ENCODE results near the gene IMPDH1. TPM values are rescaled to one million over a fixed set of nuclear protein-coding genes. Genes with fewer than 3 reads are reported as not detected.

Gene IMPDH1
- total and polyA plus RNA-seq, 4 experiments from 2014 or later, result 43.0 to 55.9 (median 48.7) TPM

- DNase-seq, result no peak
- H3K27me3 Mint-ChIP-seq, result peaks cover 7 to 8% of the 10 kb centered on the region in 2 donors
- H3K4me1 Mint-ChIP-seq, result peaks cover 0 to 1% (median 0%) of the 10 kb centered on the region in 4 donors
- ChIA-PET POLR2A (ENCODE audit: partially characterized antibody) (interaction anchor here (0.8 to 2.1 kb wide), 6 partner anchors 14 to 33 kb away, joined by 3 to 8 read pairs (median 5); partner anchors contain the start of genes HILPDA and IMPDH1), CTCF (ENCODE audit: partially characterized antibody) (interaction anchor here (0.6 to 10.7 kb wide), 18 partner anchors 8 to 1586 kb away, joined by 3 to 475 read pairs (median 9); partner anchors contain the start of genes HILPDA, IMPDH1 and RBM28)
- no peaks in the 10 kb centered on the region for H3K9me3 ChIP-seq (ENCODE audit: control insufficient read depth in 1 of 2, low read length in 2 of 2)
- H3K4me3 ChIP-seq (ENCODE audit: low read length in 2 of 2), result no peak overlapping the region
- H3K27me3 ChIP-seq (ENCODE audit: insufficient read depth, low read length), result no peaks in the 10 kb centered on the region
- H3K27ac ChIP-seq (ENCODE audit: low read depth, low read length), result no peak overlapping the region
- no peaks in the 10 kb centered on the region for H3K36me3 ChIP-seq (ENCODE audit: insufficient read depth, low read length)
- H3K27ac Mint-ChIP-seq, result no peak overlapping the region
- no peaks in the 10 kb centered on the region for H3K36me3 Mint-ChIP-seq
- H3K4me3 Mint-ChIP-seq, result no peak overlapping the region
- no peaks in the 10 kb centered on the region for H3K4me1 ChIP-seq (ENCODE audit: insufficient read depth, low read length)
- no peaks in the 10 kb centered on the region for H3K9me3 Mint-ChIP-seq
- intact Hi-C loops (cut with micrococcal nuclease), result loop anchor here (1.0 to 5.0 kb wide), 3 partner anchors 26 to 77 kb away; no protein-coding TSS in a partner anchor
These were observed 15.0 kb upstream of the IMPDH1 start for GRCh38 chr7:128424686-128425275.

- H3K9me3 ChIP-seq (ENCODE audit: control insufficient read depth in 1 of 2, low read length in 2 of 2), result no peaks in the 10 kb centered on the region
- Mint-ChIP-seq H3K36me3 (no peaks in the 10 kb centered on the region), H3K4me3 (no peak overlapping the region), H3K27me3 (peaks cover 0 to 3% of the 10 kb centered on the region in 2 donors), H3K27ac (no peak overlapping the region), H3K4me1 (peaks cover 0 to 1% (median 0%) of the 10 kb centered on the region in 4 donors), H3K9me3 (peaks cover 0 to 2% (median 0%) of the 10 kb centered on the region in 8 donors)
- H3K4me3 ChIP-seq (ENCODE audit: low read length in 2 of 2), result no peak overlapping the region
- H3K27me3 ChIP-seq (ENCODE audit: insufficient read depth, low read length), result no peaks in the 10 kb centered on the region
- no peak overlapping the region for H3K27ac ChIP-seq (ENCODE audit: low read depth, low read length)
- intact Hi-C loops (cut with micrococcal nuclease), result no loop called here
- ChIA-PET CTCF (ENCODE audit: partially characterized antibody) (interaction anchor here (1.4 to 10.7 kb wide), 4 partner anchors 18 to 38 kb away, joined by 4 to 475 read pairs (median 272); partner anchors contain the start of genes HILPDA and IMPDH1), POLR2A (ENCODE audit: partially characterized antibody) (no interaction called here)
- DNase-seq, result no peak
- H3K36me3 ChIP-seq (ENCODE audit: insufficient read depth, low read length), result no peaks in the 10 kb centered on the region
- no peaks in the 10 kb centered on the region for H3K4me1 ChIP-seq (ENCODE audit: insufficient read depth, low read length)
These were observed 13.1 kb upstream of the IMPDH1 start for GRCh38 chr7:128422842-128423241.

GRCh38 chr7:128422037-128422436 lies 12.3 kb upstream of the IMPDH1 start:
- Histone ChIP-seq H3K4me3 (ENCODE audit: low read length in 2 of 2) (no peak overlapping the region), H3K27me3 (ENCODE audit: insufficient read depth, low read length) (no peaks in the 10 kb centered on the region), H3K27ac (ENCODE audit: low read depth, low read length) (no peak overlapping the region), H3K36me3 (ENCODE audit: insufficient read depth, low read length) (no peaks in the 10 kb centered on the region), H3K9me3 (ENCODE audit: control insufficient read depth in 1 of 2, low read length in 2 of 2) (no peaks in the 10 kb centered on the region), H3K4me1 (ENCODE audit: insufficient read depth, low read length) (no peaks in the 10 kb centered on the region)
- Mint-ChIP-seq H3K27me3 (peaks cover 0 to 3% of the 10 kb centered on the region in 2 donors), H3K4me1 (peaks cover 0 to 1% (median 0%) of the 10 kb centered on the region in 4 donors), H3K4me3 (no peak overlapping the region), H3K9me3 (peaks cover 0 to 2% (median 0%) of the 10 kb centered on the region in 8 donors), H3K27ac (no peak overlapping the region), H3K36me3 (no peaks in the 10 kb centered on the region)
- CTCF ChIA-PET (ENCODE audit: partially characterized antibody), result interaction anchor here (10.0 to 10.7 kb wide), 2 partner anchors 17 to 39 kb away, joined by 469 to 475 read pairs; partner anchors contain the start of gene IMPDH1
- no peak for DNase-seq
- POLR2A ChIA-PET (ENCODE audit: partially characterized antibody), result no interaction called here
- intact Hi-C loops (cut with micrococcal nuclease), result no loop called here

DNA sequence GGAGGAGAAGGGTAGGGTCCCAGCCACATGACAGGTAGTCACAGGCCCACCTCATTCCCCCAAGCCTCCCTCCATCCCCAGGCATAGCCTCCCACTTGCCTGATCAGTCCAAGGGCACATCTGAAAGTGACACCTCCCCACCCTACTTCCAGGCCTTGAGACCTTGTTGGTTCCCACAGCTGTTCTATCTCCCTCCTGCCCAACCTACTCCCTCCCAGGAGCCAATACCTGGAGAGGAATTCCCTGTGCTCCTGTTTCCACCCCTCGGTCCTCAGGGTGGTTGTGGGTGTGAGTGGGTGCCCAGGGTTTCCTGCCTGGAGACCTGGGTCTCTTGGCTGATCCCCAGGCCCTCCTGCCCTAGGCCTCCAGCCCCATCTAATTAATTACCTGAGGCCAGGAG lies 11.6 kb upstream of the IMPDH1 start:
- Histone ChIP-seq H3K9me3 (ENCODE audit: control insufficient read depth in 1 of 2, low read length in 2 of 2) (no peaks in the 10 kb centered on the region), H3K27me3 (ENCODE audit: insufficient read depth, low read length) (no peaks in the 10 kb centered on the region), H3K27ac (ENCODE audit: low read depth, low read length) (no peak overlapping the region), H3K36me3 (ENCODE audit: insufficient read depth, low read length) (no peaks in the 10 kb centered on the region), H3K4me3 (ENCODE audit: low read length in 2 of 2) (no peak overlapping the region), H3K4me1 (ENCODE audit: insufficient read depth, low read length) (no peaks in the 10 kb centered on the region)
- H3K27me3 Mint-ChIP-seq, result peaks cover 0 to 3% of the 10 kb centered on the region in 2 donors
- no peak overlapping the region for H3K27ac Mint-ChIP-seq
- H3K9me3 Mint-ChIP-seq, result peaks cover 0 to 2% (median 0%) of the 10 kb centered on the region in 8 donors
- peaks cover 0 to 1% (median 0%) of the 10 kb centered on the region in 4 donors for H3K4me1 Mint-ChIP-seq
- DNase-seq, result no peak
- intact Hi-C loops (cut with micrococcal nuclease), result no loop called here
- no peaks in the 10 kb centered on the region for H3K36me3 Mint-ChIP-seq
- POLR2A ChIA-PET (ENCODE audit: partially characterized antibody), result interaction anchor here (1.2 kb wide), 1 partner anchor 11 kb away, joined by 3 read pairs; no protein-coding TSS in a partner anchor
- CTCF ChIA-PET (ENCODE audit: partially characterized antibody), result interaction anchor here (10.0 kb wide), 1 partner anchor 16 kb away, joined by 475 read pairs; the partner anchor contains the start of gene IMPDH1
- no peak overlapping the region for H3K4me3 Mint-ChIP-seq

GRCh38 chr7:128420773-128421172 lies 11.0 kb upstream of the IMPDH1 start:
- CTCF ChIA-PET (ENCODE audit: partially characterized antibody), result no interaction called here
- DNase-seq, result no peak
- Mint-ChIP-seq H3K36me3 (no peaks in the 10 kb centered on the region), H3K4me3 (no peak overlapping the region), H3K27ac (no peak overlapping the region), H3K27me3 (peaks cover 0 to 3% of the 10 kb centered on the region in 2 donors), H3K9me3 (peaks cover 0 to 2% (median 0%) of the 10 kb centered on the region in 8 donors), H3K4me1 (peaks cover 0 to 1% (median 0%) of the 10 kb centered on the region in 4 donors)
- H3K4me1 ChIP-seq (ENCODE audit: insufficient read depth, low read length), result no peaks in the 10 kb centered on the region
- POLR2A ChIA-PET (ENCODE audit: partially characterized antibody), result interaction anchor here (1.2 kb wide), 1 partner anchor 10 kb away, joined by 3 read pairs; no protein-coding TSS in a partner anchor
- no peaks in the 10 kb centered on the region for H3K36me3 ChIP-seq (ENCODE audit: insufficient read depth, low read length)
- no peak overlapping the region for H3K27ac ChIP-seq (ENCODE audit: low read depth, low read length)
- no peaks in the 10 kb centered on the region for H3K9me3 ChIP-seq (ENCODE audit: control insufficient read depth in 1 of 2, low read length in 2 of 2)
- intact Hi-C loops (cut with micrococcal nuclease), result no loop called here
- H3K4me3 ChIP-seq (ENCODE audit: low read length in 2 of 2), result no peak overlapping the region
- H3K27me3 ChIP-seq (ENCODE audit: insufficient read depth, low read length), result no peaks in the 10 kb centered on the region

DNA sequence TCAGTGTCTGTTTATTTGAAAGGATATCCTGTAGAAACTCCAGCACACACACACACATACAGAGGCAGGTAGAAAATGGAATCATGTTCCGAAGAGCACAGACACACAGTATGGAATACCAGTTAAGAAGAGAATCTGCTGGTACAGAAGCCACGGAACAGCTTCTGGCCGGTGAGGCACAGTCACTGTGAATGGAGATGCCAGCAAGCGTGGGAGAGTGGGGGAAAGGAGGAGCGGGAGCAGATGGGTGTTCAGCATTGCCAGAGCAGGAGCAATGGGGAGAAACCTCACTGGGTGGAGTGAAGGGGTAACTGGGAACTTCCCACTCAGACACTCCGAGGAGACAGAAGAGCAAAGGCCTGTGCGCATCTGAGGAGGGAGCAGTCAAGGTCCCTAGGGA lies 9.5 kb upstream of the IMPDH1 start:
- intact Hi-C loops (cut with micrococcal nuclease), result no loop called here
- ChIA-PET CTCF (ENCODE audit: partially characterized antibody) (interaction anchor here (1.3 to 8.9 kb wide), 4 partner anchors 7 to 71 kb away, joined by 3 to 84 read pairs (median 75); no protein-coding TSS in a partner anchor), POLR2A (ENCODE audit: partially characterized antibody) (interaction anchor here (0.6 kb wide), 1 partner anchor 488 kb away, joined by 3 read pairs; no protein-coding TSS in a partner anchor)
- Mint-ChIP-seq H3K27me3 (peaks cover 0 to 3% of the 10 kb centered on the region in 2 donors), H3K4me1 (peaks cover 0 to 1% (median 0%) of the 10 kb centered on the region in 4 donors), H3K36me3 (no peaks in the 10 kb centered on the region), H3K4me3 (no peak overlapping the region), H3K27ac (no peak overlapping the region), H3K9me3 (peaks cover 0 to 2% (median 0%) of the 10 kb centered on the region in 8 donors)
- no peaks in the 10 kb centered on the region for H3K36me3 ChIP-seq (ENCODE audit: insufficient read depth, low read length)
- no peak overlapping the region for H3K27ac ChIP-seq (ENCODE audit: low read depth, low read length)
- no peaks in the 10 kb centered on the region for H3K9me3 ChIP-seq (ENCODE audit: control insufficient read depth in 1 of 2, low read length in 2 of 2)
- H3K4me1 ChIP-seq (ENCODE audit: insufficient read depth, low read length), result no peaks in the 10 kb centered on the region
- H3K27me3 ChIP-seq (ENCODE audit: insufficient read depth, low read length), result no peaks in the 10 kb centered on the region
- no peak overlapping the region for H3K4me3 ChIP-seq (ENCODE audit: low read length in 2 of 2)
- DNase-seq, result no peak

- no peaks in the 10 kb centered on the region for H3K36me3 ChIP-seq (ENCODE audit: insufficient read depth, low read length)
- Mint-ChIP-seq H3K27ac (no peak overlapping the region), H3K4me3 (no peak overlapping the region), H3K4me1 (no peaks in the 10 kb centered on the region), H3K36me3 (no peaks in the 10 kb centered on the region), H3K27me3 (peaks cover 0 to 3% of the 10 kb centered on the region in 2 donors), H3K9me3 (peaks cover 0 to 2% (median 0%) of the 10 kb centered on the region in 8 donors)
- no peak for DNase-seq
- CTCF ChIA-PET (ENCODE audit: partially characterized antibody), result interaction anchor here (1.4 to 8.9 kb wide), 4 partner anchors 9 to 44 kb away, joined by 4 to 84 read pairs (median 75); no protein-coding TSS in a partner anchor
- H3K9me3 ChIP-seq (ENCODE audit: control insufficient read depth in 1 of 2, low read length in 2 of 2), result no peaks in the 10 kb centered on the region
- H3K4me1 ChIP-seq (ENCODE audit: insufficient read depth, low read length), result no peaks in the 10 kb centered on the region
- POLR2A ChIA-PET (ENCODE audit: partially characterized antibody), result no interaction called here
- H3K27me3 ChIP-seq (ENCODE audit: insufficient read depth, low read length), result no peaks in the 10 kb centered on the region
- H3K4me3 ChIP-seq (ENCODE audit: low read length in 2 of 2), result no peak overlapping the region
- no peak overlapping the region for H3K27ac ChIP-seq (ENCODE audit: low read depth, low read length)
- intact Hi-C loops (cut with micrococcal nuclease), result no loop called here
These were observed 7.3 kb upstream of the IMPDH1 start for GRCh38 chr7:128417071-128417470.
